ENCODE results near the gene C20orf173. TPM values are rescaled to one million over a fixed set of nuclear protein-coding genes. Genes with fewer than 3 reads are reported as not detected.

Gene C20orf173
- total and polyA plus RNA-seq, 2 of the 13 experiments (the other 11 are each of a cell fraction or from before 2014, with no cell fraction given) = not detected

DNA sequence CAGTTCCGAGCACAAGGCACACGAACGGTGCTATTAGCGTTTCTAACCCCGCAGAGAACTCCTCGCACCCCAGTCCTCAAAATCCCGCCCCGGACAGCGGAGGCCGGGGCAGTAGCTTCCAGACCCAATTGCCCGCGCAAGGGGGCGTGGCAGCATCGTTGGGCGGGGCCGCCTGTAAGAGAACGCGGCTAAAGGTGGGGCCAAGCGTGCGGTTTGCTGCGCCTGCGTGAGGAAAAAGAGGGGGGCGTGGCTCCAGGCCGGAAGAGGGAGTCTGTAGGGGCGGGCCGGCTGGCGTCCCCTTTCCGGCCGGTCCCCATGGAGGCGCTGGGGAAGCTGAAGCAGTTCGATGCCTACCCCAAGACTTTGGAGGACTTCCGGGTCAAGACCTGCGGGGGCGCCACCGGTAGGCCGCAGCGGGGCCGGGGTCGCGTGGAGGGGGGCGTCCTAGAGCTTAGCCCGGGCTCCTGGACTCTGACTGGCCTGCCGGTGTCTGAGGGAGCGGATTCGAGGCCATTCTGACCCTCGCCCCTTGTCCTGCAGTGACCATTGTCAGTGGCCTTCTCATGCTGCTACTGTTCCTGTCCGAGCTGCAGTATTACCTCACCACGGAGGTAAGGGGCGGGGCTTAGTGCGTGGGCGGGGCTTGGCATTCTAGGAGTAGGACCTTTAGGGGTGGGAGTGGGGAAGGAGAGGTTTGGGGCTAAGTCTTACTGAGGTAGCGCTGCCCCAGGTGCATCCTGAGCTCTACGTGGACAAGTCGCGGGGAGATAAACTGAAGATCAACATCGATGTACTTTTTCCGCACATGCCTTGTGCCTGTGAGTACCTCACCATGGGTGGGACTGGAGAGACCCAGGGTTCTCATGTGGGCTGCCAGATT lies 12.6 kb upstream of the C20orf173 start, which contains the start of gene ERGIC3 (continued):
- TF ChIP-seq, protein P1, sequence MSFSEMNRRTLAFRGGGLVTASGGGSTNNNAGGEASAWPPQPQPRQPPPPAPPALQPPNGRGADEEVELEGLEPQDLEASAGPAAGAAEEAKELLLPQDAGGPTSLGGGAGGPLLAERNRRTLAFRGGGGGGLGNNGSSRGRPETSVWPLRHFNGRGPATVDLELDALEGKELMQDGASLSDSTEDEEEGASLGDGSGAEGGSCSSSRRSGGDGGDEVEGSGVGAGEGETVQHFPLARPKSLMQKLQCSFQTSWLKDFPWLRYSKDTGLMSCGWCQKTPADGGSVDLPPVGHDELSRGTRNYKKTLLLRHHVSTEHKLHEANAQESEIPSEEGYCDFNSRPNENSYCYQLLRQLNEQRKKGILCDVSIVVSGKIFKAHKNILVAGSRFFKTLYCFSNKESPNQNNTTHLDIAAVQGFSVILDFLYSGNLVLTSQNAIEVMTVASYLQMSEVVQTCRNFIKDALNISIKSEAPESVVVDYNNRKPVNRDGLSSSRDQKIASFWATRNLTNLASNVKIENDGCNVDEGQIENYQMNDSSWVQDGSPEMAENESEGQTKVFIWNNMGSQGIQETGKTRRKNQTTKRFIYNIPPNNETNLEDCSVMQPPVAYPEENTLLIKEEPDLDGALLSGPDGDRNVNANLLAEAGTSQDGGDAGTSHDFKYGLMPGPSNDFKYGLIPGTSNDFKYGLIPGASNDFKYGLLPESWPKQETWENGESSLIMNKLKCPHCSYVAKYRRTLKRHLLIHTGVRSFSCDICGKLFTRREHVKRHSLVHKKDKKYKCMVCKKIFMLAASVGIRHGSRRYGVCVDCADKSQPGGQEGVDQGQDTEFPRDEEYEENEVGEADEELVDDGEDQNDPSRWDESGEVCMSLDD (CRISPR knock-in tag; IDR thresholded peaks at IDR 0.05; ENCODE audit: borderline replicate concordance) = no peak; the same call in 1 of the 2 replicates
- TF ChIP-seq, protein P2, sequence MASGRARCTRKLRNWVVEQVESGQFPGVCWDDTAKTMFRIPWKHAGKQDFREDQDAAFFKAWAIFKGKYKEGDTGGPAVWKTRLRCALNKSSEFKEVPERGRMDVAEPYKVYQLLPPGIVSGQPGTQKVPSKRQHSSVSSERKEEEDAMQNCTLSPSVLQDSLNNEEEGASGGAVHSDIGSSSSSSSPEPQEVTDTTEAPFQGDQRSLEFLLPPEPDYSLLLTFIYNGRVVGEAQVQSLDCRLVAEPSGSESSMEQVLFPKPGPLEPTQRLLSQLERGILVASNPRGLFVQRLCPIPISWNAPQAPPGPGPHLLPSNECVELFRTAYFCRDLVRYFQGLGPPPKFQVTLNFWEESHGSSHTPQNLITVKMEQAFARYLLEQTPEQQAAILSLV (CRISPR knock-in tag; IDR thresholded peaks at IDR 0.05; ENCODE audit: borderline replicate concordance) = peak; percentile 96
- TF ChIP-seq, protein P3, sequence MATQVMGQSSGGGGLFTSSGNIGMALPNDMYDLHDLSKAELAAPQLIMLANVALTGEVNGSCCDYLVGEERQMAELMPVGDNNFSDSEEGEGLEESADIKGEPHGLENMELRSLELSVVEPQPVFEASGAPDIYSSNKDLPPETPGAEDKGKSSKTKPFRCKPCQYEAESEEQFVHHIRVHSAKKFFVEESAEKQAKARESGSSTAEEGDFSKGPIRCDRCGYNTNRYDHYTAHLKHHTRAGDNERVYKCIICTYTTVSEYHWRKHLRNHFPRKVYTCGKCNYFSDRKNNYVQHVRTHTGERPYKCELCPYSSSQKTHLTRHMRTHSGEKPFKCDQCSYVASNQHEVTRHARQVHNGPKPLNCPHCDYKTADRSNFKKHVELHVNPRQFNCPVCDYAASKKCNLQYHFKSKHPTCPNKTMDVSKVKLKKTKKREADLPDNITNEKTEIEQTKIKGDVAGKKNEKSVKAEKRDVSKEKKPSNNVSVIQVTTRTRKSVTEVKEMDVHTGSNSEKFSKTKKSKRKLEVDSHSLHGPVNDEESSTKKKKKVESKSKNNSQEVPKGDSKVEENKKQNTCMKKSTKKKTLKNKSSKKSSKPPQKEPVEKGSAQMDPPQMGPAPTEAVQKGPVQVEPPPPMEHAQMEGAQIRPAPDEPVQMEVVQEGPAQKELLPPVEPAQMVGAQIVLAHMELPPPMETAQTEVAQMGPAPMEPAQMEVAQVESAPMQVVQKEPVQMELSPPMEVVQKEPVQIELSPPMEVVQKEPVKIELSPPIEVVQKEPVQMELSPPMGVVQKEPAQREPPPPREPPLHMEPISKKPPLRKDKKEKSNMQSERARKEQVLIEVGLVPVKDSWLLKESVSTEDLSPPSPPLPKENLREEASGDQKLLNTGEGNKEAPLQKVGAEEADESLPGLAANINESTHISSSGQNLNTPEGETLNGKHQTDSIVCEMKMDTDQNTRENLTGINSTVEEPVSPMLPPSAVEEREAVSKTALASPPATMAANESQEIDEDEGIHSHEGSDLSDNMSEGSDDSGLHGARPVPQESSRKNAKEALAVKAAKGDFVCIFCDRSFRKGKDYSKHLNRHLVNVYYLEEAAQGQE (IDR thresholded peaks at IDR 0.05; ENCODE audit: borderline replicate concordance in 1 of 2, low read depth in 1 of 2, low read length in 2 of 2) = peak in 1 of 2 experiments; percentile 53; a peak in 2 of 4 replicates
- TF ChIP-seq, protein P4, sequence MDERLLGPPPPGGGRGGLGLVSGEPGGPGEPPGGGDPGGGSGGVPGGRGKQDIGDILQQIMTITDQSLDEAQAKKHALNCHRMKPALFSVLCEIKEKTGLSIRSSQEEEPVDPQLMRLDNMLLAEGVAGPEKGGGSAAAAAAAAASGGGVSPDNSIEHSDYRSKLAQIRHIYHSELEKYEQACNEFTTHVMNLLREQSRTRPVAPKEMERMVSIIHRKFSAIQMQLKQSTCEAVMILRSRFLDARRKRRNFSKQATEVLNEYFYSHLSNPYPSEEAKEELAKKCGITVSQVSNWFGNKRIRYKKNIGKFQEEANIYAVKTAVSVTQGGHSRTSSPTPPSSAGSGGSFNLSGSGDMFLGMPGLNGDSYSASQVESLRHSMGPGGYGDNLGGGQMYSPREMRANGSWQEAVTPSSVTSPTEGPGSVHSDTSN (CRISPR knock-in tag; IDR thresholded peaks at IDR 0.05) = no peak
- TF ChIP-seq SOX6 (IDR thresholded peaks at IDR 0.05) (no peak), SOX6 (CRISPR knock-in tag; IDR thresholded peaks at IDR 0.05) (peak; percentile 71), NCOA1 (CRISPR knock-in tag; IDR thresholded peaks at IDR 0.05) (peak; percentile 88; the same call in 1 of the 2 replicates), FOSL1 (CRISPR knock-in tag; IDR thresholded peaks at IDR 0.05; ENCODE audit: borderline replicate concordance) (no peak), TAF15 (IDR thresholded peaks at IDR 0.05; ENCODE audit: low read depth, low read length, poor library complexity, severe bottlenecking) (peak; percentile 98), EP300 (IDR thresholded peaks at IDR 0.05; ENCODE audit: low read depth in 2 of 2, low read length in 2 of 2) (no peak), EP300 (CRISPR knock-in tag; IDR thresholded peaks at IDR 0.05; ENCODE audit: borderline replicate concordance) (no peak; the same call in 1 of the 2 replicates), NFYB (CRISPR knock-in tag; IDR thresholded peaks at IDR 0.05) (peak; percentile 59; the same call in 1 of the 2 replicates), ZNF335 (CRISPR knock-in tag; IDR thresholded peaks at IDR 0.05) (peak; percentile 89), NFE2 (CRISPR knock-in tag; IDR thresholded peaks at IDR 0.05) (no peak), HMG20B (CRISPR knock-in tag; conservative IDR thresholded peaks at IDR 0.05) (no peak; the same call in 1 of the 2 replicates), ZNF678 (CRISPR knock-in tag; IDR thresholded peaks at IDR 0.05) (peak; percentile 21; the same call in 1 of the 2 replicates)
- TF ChIP-seq, protein P5, sequence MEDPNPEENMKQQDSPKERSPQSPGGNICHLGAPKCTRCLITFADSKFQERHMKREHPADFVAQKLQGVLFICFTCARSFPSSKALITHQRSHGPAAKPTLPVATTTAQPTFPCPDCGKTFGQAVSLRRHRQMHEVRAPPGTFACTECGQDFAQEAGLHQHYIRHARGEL (CRISPR knock-in tag; IDR thresholded peaks at IDR 0.05) = 0 out of 2 replicates have a peak, but pooled peaks have one; percentile 71
- TF ChIP-seq, protein P6, sequence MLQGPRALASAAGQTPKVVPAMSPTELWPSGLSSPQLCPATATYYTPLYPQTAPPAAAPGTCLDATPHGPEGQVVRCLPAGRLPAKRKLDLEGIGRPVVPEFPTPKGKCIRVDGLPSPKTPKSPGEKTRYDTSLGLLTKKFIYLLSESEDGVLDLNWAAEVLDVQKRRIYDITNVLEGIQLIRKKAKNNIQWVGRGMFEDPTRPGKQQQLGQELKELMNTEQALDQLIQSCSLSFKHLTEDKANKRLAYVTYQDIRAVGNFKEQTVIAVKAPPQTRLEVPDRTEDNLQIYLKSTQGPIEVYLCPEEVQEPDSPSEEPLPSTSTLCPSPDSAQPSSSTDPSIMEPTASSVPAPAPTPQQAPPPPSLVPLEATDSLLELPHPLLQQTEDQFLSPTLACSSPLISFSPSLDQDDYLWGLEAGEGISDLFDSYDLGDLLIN (CRISPR knock-in tag; IDR thresholded peaks at IDR 0.05; ENCODE audit: borderline replicate concordance) = no peak
